GM18526 (cell line): ENCODE measurements around the gene PTBP3.

ENCODE experiments used
- POLR2A ChIP-seq: IDR thresholded peaks from 3 replicates; pipeline ENCODE4 v1.6.1; 2011; ENCODE audit not compliant: insufficient read length; ENCODE audit errors: extremely low read depth

Gene PTBP3

GRCh38 chr9:112194969-112195431, 138.4 kb downstream of the PTBP3 start:
- no peak for TF ChIP-seq POLR2A

- no peak for TF ChIP-seq POLR2A
These were observed 139.7 kb downstream of the PTBP3 start for GRCh38 chr9:112193572-112194288.

- no peak for TF ChIP-seq POLR2A
These were observed 144.5 kb downstream of the PTBP3 start for GRCh38 chr9:112188884-112189283.

GRCh38 chr9:112187404-112187803, 146.0 kb downstream of the PTBP3 start:
- TF ChIP-seq POLR2A = no peak

GRCh38 chr9:112186695-112187094, 146.7 kb downstream of the PTBP3 start:
- TF ChIP-seq POLR2A = no peak

- TF ChIP-seq POLR2A = no peak
These were observed 148.5 kb downstream of the PTBP3 start for GRCh38 chr9:112184946-112185345.

GRCh38 chr9:112184221-112184620, 149.2 kb downstream of the PTBP3 start:
- no peak for TF ChIP-seq POLR2A

- no peak for TF ChIP-seq POLR2A
These were observed 153.0 kb downstream of the PTBP3 start for GRCh38 chr9:112180387-112180881.

- TF ChIP-seq POLR2A = no peak
These were observed 153.6 kb downstream of the PTBP3 start for GRCh38 chr9:112179816-112180215.

GRCh38 chr9:112176524-112176923, 156.9 kb downstream of the PTBP3 start:
- TF ChIP-seq POLR2A = no peak

- TF ChIP-seq POLR2A = no peak
These were observed 157.6 kb downstream of the PTBP3 start for GRCh38 chr9:112175796-112176315.

GRCh38 chr9:112174965-112175795, 158.2 kb downstream of the PTBP3 start, which contains the start of gene SUSD1:
SUSD1 (minus strand) TSS chr9:112175297; CDS start chr9:112175235, 62 bp downstream.
- TF ChIP-seq POLR2A = peak; percentile 17

GRCh38 chr9:112174222-112174964, 159.0 kb downstream of the PTBP3 start:
- no peak for TF ChIP-seq POLR2A

- TF ChIP-seq POLR2A = no peak
These were observed 159.8 kb downstream of the PTBP3 start for GRCh38 chr9:112173489-112174221.
